ENCODE data around the gene GALNT15.

DNA sequence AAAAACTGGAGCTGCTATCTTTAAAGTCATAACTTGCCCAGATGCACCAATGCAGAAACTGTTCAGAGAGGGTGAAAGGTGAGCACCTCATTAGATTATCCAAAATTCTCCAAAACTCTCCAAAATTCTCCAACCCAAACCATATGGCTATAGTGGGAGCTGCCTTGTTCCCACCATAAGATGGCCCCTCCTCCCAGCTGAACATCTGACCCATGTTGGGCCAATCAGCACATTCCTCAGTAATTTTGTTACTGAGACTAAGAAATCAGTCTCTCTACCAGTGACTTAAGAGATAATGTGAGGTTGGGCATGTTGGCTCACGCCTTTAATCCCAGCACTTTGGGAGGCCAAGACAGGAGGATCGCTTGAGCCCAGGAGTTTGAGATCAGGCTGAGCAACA, 57.5 kb downstream of the GALNT15 start:
- TF ChIP-seq, protein P1, sequence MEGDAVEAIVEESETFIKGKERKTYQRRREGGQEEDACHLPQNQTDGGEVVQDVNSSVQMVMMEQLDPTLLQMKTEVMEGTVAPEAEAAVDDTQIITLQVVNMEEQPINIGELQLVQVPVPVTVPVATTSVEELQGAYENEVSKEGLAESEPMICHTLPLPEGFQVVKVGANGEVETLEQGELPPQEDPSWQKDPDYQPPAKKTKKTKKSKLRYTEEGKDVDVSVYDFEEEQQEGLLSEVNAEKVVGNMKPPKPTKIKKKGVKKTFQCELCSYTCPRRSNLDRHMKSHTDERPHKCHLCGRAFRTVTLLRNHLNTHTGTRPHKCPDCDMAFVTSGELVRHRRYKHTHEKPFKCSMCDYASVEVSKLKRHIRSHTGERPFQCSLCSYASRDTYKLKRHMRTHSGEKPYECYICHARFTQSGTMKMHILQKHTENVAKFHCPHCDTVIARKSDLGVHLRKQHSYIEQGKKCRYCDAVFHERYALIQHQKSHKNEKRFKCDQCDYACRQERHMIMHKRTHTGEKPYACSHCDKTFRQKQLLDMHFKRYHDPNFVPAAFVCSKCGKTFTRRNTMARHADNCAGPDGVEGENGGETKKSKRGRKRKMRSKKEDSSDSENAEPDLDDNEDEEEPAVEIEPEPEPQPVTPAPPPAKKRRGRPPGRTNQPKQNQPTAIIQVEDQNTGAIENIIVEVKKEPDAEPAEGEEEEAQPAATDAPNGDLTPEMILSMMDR (IDR thresholded peaks at IDR 0.05) = no peak
- TF ChIP-seq POLR2A (IDR thresholded peaks at IDR 0.05) (no peak), POLR2AphosphoS5 (IDR thresholded peaks at IDR 0.05) (no peak)

Measured in breast epithelium (tissue), 3 donors.